ENCODE data around the gene BCAR1. TPM values are rescaled to one million over a fixed set of nuclear protein-coding genes. Genes with fewer than 3 reads are reported as not detected.
A peak's percentile ranks its signal among the peaks of the same experiment; 100 is the strongest.

BCAR1 gene
- total and polyA plus RNA-seq, 2 of the 13 experiments (the other 11 are each of a cell fraction or from before 2014, with no cell fraction given) = 48.1 to 51.7 TPM

GRCh38 chr16:75238132-75238852, 13.1 kb downstream of the BCAR1 start (continued):
- TF ChIP-seq ELF3 (CRISPR knock-in tag; IDR thresholded peaks at IDR 0.05) (peak; percentile 33; the same call in 1 of the 2 replicates), TAF1 (CRISPR knock-in tag; IDR thresholded peaks at IDR 0.05) (no peak), ZNF646 (CRISPR knock-in tag; IDR thresholded peaks at IDR 0.05) (no peak), SKI (IDR thresholded peaks at IDR 0.05; ENCODE audit: partially characterized antibody) (no peak), ZNF30 (CRISPR knock-in tag; IDR thresholded peaks at IDR 0.05) (no peak), HNF1B (CRISPR knock-in tag; IDR thresholded peaks at IDR 0.05) (no peak; the same call in 1 of the 2 replicates), E2F2 (CRISPR knock-in tag; IDR thresholded peaks at IDR 0.05; ENCODE audit: borderline replicate concordance) (no peak), ZNF639 (CRISPR knock-in tag; conservative IDR thresholded peaks at IDR 0.05) (no peak), JUN (CRISPR knock-in tag; IDR thresholded peaks at IDR 0.05) (no peak), ZNF597 (CRISPR knock-in tag; IDR thresholded peaks at IDR 0.05) (no peak), SAFB2 (CRISPR knock-in tag; IDR thresholded peaks at IDR 0.05; ENCODE audit: borderline replicate concordance, low read depth) (no peak), HIC2 (CRISPR knock-in tag; IDR thresholded peaks at IDR 0.05; ENCODE audit: low read depth) (peak; percentile 98)

Measured in HepG2 (cell line).